Progenitor cell of endocrine pancreas (in vitro differentiated cells): ENCODE results near the gene SLC2A11. TPM values are rescaled to one million over a fixed set of nuclear protein-coding genes. Genes with fewer than 3 reads are reported as not detected.
"Not testable (repeated sequence)": the region's sequence is repeated elsewhere in the genome, so short reads cannot be mapped to it uniquely, and the experiment has no call there.

Experiments
- DNase-seq: peaks from one replicate; pipeline ENCODE4 v3.0.0; 2021; ENCODE audit warnings: low spot score; ENCODE audit not compliant: unreplicated experiment
- H3K27ac Mint-ChIP-seq: 2 replicates; pipeline ENCODE4 v1.8.0; 2021; ENCODE audit warnings: mild to moderate bottlenecking, moderate library complexity, mixed read lengths
- H3K27me3 Mint-ChIP-seq: 2 replicates; pipeline ENCODE4 v1.8.0; 2021; ENCODE audit warnings: mixed read lengths
- H3K36me3 Mint-ChIP-seq: 2 replicates; pipeline ENCODE4 v1.8.0; 2022; ENCODE audit warnings: mixed read lengths; ENCODE audit not compliant: insufficient read depth
- H3K4me1 Mint-ChIP-seq: 2 replicates; pipeline ENCODE4 v1.8.0; 2021; ENCODE audit warnings: low read depth, mixed read lengths
- H3K4me3 Mint-ChIP-seq: 2 replicates; pipeline ENCODE4 v1.8.0; 2021; ENCODE audit warnings: low read depth, mild to moderate bottlenecking, moderate library complexity, mixed read lengths
- H3K9me3 Mint-ChIP-seq: 2 replicates; pipeline ENCODE4 v1.8.0; 2021; ENCODE audit warnings: low read depth, mixed read lengths
- total RNA-seq: library from RNA; stranded (reverse); gene quantifications from 2 replicates; pipeline ENCODE4 v1.2.1, GENCODE V29; 2021
- TF ChIP-seq, protein P1 (sequence below): fragments of 200-600 bp; sonication (generic); IDR thresholded peaks from one replicate; pipeline ENCODE4 v1.5.0; 2021; ENCODE audit warnings: antibody characterized with exemption, mild to moderate bottlenecking; ENCODE audit not compliant: unreplicated experiment

SLC2A11 gene
- total RNA-seq, 1 donor from 2014 or later = 39.7 TPM

DNA sequence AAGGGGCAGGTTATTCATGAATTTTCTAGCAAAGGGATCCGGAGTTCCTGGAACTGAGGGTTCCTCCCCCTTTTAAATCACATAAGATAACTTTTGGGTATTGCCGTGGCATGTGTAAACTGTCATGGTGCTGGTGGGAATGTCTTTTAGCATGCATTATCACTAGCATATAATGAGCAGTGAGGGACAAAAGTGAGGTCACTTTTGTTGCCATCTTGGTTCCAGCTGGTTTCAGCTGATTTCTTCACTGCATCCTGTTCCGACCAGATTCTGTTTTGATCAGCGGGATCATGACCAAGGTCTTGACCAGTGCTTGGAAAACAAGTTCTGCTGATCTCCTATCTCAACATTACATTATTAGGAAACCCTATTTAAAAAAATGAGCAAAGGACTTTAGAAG is 43.9 kb downstream of the SLC2A11 start:
- no peak overlapping the region for H3K27ac Mint-ChIP-seq
- H3K27me3 Mint-ChIP-seq = no peaks in the 10 kb centered on the region
- no peak for DNase-seq
- TF ChIP-seq, protein P1, sequence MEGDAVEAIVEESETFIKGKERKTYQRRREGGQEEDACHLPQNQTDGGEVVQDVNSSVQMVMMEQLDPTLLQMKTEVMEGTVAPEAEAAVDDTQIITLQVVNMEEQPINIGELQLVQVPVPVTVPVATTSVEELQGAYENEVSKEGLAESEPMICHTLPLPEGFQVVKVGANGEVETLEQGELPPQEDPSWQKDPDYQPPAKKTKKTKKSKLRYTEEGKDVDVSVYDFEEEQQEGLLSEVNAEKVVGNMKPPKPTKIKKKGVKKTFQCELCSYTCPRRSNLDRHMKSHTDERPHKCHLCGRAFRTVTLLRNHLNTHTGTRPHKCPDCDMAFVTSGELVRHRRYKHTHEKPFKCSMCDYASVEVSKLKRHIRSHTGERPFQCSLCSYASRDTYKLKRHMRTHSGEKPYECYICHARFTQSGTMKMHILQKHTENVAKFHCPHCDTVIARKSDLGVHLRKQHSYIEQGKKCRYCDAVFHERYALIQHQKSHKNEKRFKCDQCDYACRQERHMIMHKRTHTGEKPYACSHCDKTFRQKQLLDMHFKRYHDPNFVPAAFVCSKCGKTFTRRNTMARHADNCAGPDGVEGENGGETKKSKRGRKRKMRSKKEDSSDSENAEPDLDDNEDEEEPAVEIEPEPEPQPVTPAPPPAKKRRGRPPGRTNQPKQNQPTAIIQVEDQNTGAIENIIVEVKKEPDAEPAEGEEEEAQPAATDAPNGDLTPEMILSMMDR = no peak
- H3K9me3 Mint-ChIP-seq = peaks cover 11% of the 10 kb centered on the region
- H3K4me1 Mint-ChIP-seq = peaks cover 14% of the 10 kb centered on the region
- H3K4me3 Mint-ChIP-seq = no peak overlapping the region
- peaks cover 15% of the 10 kb centered on the region for H3K36me3 Mint-ChIP-seq

DNA sequence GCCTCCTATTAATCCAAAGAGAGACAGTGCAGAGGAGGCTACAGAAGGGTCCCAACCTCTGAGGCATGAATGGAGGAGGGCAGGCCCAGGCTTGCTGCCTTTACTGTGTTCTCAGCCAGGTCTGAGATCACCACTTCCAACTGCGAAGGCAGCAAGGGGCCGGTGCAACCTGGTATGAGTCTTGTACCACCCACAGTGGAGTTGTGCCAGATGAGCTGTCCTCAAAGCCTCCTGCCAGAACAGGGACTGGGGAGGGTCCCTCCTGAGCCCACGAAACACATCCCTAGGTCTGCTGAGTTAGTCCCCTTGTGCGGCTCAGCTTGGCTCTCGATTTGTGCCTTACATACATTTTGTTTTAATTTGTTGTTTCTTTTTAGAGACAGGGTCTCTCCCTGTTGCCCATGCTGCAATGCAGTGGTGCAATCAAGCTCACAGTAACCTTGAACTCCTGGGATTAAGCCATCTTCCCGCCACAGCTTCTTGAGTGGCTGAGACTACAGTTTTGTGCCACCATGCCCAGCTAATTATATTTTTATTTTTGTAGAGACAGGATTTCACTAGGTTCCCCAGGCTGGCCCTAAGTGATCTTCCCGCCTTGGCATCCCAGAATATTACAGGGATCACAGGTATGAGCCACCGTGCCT is 45.8 kb downstream of the SLC2A11 start:
- Mint-ChIP-seq H3K4me1 (peaks cover 15% of the 10 kb centered on the region), H3K27me3 (no peaks in the 10 kb centered on the region), H3K9me3 (peaks cover 11% of the 10 kb centered on the region), H3K36me3 (peaks cover 11% of the 10 kb centered on the region), H3K4me3 (no peak overlapping the region), H3K27ac (no peak overlapping the region)
- TF ChIP-seq, protein P1 = no peak
- DNase-seq = no peak

DNA sequence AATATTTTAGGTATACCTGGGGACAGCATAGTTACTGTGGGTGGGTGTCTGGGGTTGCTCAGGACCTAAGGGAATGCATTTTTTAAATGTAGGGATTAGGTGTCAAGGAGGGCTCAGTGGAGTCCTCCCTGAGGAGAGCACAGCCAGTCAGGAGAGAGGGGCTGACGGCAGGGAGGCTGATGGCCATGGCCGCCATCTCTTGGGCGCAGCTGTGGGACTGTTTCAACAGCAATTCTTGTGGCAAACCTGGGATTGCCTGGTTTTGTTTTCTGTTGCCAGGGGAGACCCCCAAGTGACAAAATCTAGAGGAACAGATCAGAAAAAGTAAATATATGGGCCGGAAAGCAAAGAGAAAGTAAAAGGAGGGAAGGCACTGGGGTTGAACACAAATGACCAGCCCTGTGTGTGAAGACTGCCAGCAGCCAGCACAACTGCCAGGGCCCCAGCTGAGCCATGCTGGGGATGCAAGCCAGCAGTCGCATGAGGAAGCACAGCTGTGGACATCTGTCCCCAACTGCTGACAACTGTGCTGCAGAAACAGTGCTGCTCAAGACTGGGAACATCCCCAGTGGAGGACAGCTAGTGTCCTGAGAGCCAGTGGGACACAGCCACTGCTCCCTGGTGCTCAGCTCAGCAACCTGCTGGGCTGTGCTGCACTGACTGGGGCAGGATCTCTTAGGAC is 47.0 kb downstream of the SLC2A11 start:
- TF ChIP-seq, protein P1 = no peak
- peaks cover 8% of the 10 kb centered on the region for H3K36me3 Mint-ChIP-seq
- H3K27ac Mint-ChIP-seq = peak overlapping the region; percentile 35
- no peaks in the 10 kb centered on the region for H3K27me3 Mint-ChIP-seq
- H3K4me3 Mint-ChIP-seq = no peak overlapping the region
- H3K4me1 Mint-ChIP-seq = peaks cover 20% of the 10 kb centered on the region
- H3K9me3 Mint-ChIP-seq = peaks cover 8% of the 10 kb centered on the region
- no peak for DNase-seq

DNA sequence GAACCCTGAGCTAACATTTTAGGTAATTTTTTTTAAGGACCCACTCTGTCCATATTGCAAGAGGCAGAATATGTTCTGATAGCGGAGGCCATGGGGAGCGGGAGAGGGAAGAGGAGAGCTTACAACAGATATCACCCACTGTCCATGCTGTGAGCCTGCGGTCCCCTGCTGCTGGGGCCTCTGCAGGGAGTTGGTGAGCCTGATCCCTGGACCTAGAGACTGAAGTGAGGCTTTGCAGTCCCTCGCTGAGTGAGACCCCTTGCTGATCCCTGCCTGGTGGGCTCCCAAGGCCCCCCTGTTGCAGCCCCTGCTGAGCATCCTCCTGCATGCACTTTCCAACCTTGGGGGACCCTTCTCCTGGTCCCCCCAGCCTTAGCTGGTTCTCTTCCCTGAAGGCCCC is 49.0 kb downstream of the SLC2A11 start:
- Mint-ChIP-seq H3K4me1 (peaks cover 28% of the 10 kb centered on the region), H3K27ac (peak overlapping the region; percentile 36), H3K9me3 (no peaks in the 10 kb centered on the region), H3K27me3 (no peaks in the 10 kb centered on the region), H3K4me3 (no peak overlapping the region), H3K36me3 (no peaks in the 10 kb centered on the region)
- TF ChIP-seq, protein P1 = no peak
- DNase-seq = no peak

DNA sequence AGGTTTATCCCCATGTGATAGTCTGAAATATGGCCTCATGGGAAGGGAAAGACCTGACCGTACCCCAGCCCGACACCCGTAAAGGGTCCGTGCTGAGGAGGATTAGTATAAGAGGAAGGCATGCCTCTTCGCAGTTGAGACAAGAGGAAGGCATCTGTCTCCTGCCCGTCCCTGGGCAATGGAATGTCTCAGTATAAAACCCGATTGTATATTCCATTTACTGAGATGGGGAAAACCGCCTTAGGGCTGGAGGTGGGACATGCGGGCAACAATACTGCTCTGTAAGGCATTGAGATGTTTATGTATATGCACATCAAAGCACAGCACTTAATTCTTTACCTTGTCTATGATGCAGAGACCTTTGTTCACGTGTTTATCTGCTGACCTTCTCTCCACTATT is 49.7 kb downstream of the SLC2A11 start:
- not testable (repeated sequence) for H3K9me3 Mint-ChIP-seq, H3K27ac Mint-ChIP-seq, H3K4me3 Mint-ChIP-seq, H3K36me3 Mint-ChIP-seq, DNase-seq, H3K27me3 Mint-ChIP-seq
- peaks cover 28% of the 10 kb centered on the region for H3K4me1 Mint-ChIP-seq
